Right atrium auricular region (tissue), 2 donors: ENCODE data around the gene PLXNA2. TPM values are rescaled to one million over a fixed set of nuclear protein-coding genes. Genes with fewer than 3 reads are reported as not detected.

Experiments
- DNase-seq: peaks from one replicate; pipeline ENCODE4 v3.0.0-alpha.2; 2019; ENCODE audit warnings: low spot score
- H3K27ac ChIP-seq, 2 donors: fragments of 200-600 bp; sonication (generic); 1 replicate in 1 of 2; 2 replicates in 1 of 2; pipeline ENCODE4 v1.5.1; 2016 to 2019
- H3K27me3 ChIP-seq, 2 donors: fragments of 200-600 bp; sonication (generic); one replicate each; pipeline versions ENCODE4 v1.5.1 to v1.6.0; 2017 to 2019
- H3K36me3 ChIP-seq: fragments of 200-600 bp; sonication (generic); one replicate; pipeline ENCODE4 v1.5.1; 2016
- H3K4me1 ChIP-seq, 2 donors: fragments of 200-600 bp; sonication (generic); one replicate each; pipeline versions ENCODE4 v1.5.1 to v1.6.0; 2017 to 2019
- H3K4me3 ChIP-seq, 2 donors: fragments of 200-600 bp; sonication (generic); 1 replicate in 1 of 2; 2 replicates in 1 of 2; pipeline ENCODE4 v1.5.1; 2017 to 2019; ENCODE audit warnings: mild to moderate bottlenecking in 1 of 2, moderate library complexity in 1 of 2
- H3K9me3 ChIP-seq, 2 donors: fragments of 200-600 bp; sonication (generic); one replicate each; pipeline ENCODE4 v1.5.1; 2019
- CTCF ChIP-seq, 2 donors: fragments of 200-600 bp; sonication (generic); IDR thresholded peaks; one replicate each; pipeline ENCODE4 v1.5.1; 2019; ENCODE audit warnings: antibody characterized with exemption in 2 of 2
- total RNA-seq, 2 donors: library from RNA; depleted of rRNA; stranded (reverse); fragments of >200 nt; gene quantifications; one replicate each; pipeline ENCODE4 v1.1.0, GENCODE V29; 2016

PLXNA2 gene
- total RNA-seq, 2 donors from 2014 or later: 10.8 to 23.8 TPM

GRCh38 chr1:208159555-208160258, 84.5 kb downstream of the PLXNA2 start:
- Histone ChIP-seq H3K36me3 (no peaks in the 10 kb centered on the region), H3K4me1 (peaks cover 0 to 84% of the 10 kb centered on the region in 2 donors), H3K27me3 (no peaks in the 10 kb centered on the region), H3K27ac (peak overlapping the region in 1 of 2 donors; percentile 5), H3K9me3 (no peaks in the 10 kb centered on the region), H3K4me3 (no peak overlapping the region)
- TF ChIP-seq CTCF (IDR thresholded peaks at IDR 0.05): no peak
- DNase-seq: peak; percentile 66

GRCh38 chr1:208158640-208159554, 85.3 kb downstream of the PLXNA2 start:
- H3K27ac ChIP-seq: peak overlapping the region in 1 of 2 donors; percentile 41
- no peaks in the 10 kb centered on the region for H3K36me3 ChIP-seq
- no peak overlapping the region for H3K4me3 ChIP-seq
- H3K9me3 ChIP-seq: no peaks in the 10 kb centered on the region
- H3K4me1 ChIP-seq: peaks cover 0 to 84% of the 10 kb centered on the region in 2 donors
- TF ChIP-seq CTCF (IDR thresholded peaks at IDR 0.05): no peak
- H3K27me3 ChIP-seq: no peaks in the 10 kb centered on the region
- no peak for DNase-seq

GRCh38 chr1:208157769-208158168, 86.4 kb downstream of the PLXNA2 start:
- no peaks in the 10 kb centered on the region for H3K36me3 ChIP-seq
- H3K9me3 ChIP-seq: no peaks in the 10 kb centered on the region
- DNase-seq: peak; percentile 66
- H3K4me1 ChIP-seq: peaks cover 0 to 77% of the 10 kb centered on the region in 2 donors
- no peak for TF ChIP-seq CTCF (IDR thresholded peaks at IDR 0.05)
- no peaks in the 10 kb centered on the region for H3K27me3 ChIP-seq
- H3K4me3 ChIP-seq: no peak overlapping the region
- H3K27ac ChIP-seq: no peak overlapping the region

- DNase-seq: no peak
- peaks cover 0 to 66% of the 10 kb centered on the region in 2 donors for H3K4me1 ChIP-seq
- H3K27ac ChIP-seq: no peak overlapping the region
- no peaks in the 10 kb centered on the region for H3K36me3 ChIP-seq
- H3K4me3 ChIP-seq: no peak overlapping the region
- no peak for TF ChIP-seq CTCF (IDR thresholded peaks at IDR 0.05)
- H3K9me3 ChIP-seq: no peaks in the 10 kb centered on the region
- no peaks in the 10 kb centered on the region for H3K27me3 ChIP-seq
These were observed 87.4 kb downstream of the PLXNA2 start for GRCh38 chr1:208156741-208157140.

GRCh38 chr1:208156310-208156709, 87.9 kb downstream of the PLXNA2 start:
- Histone ChIP-seq H3K4me3 (no peak overlapping the region), H3K9me3 (no peaks in the 10 kb centered on the region), H3K36me3 (no peaks in the 10 kb centered on the region), H3K27ac (no peak overlapping the region), H3K27me3 (no peaks in the 10 kb centered on the region), H3K4me1 (peaks cover 0 to 64% of the 10 kb centered on the region in 2 donors)
- no peak for TF ChIP-seq CTCF (IDR thresholded peaks at IDR 0.05)
- DNase-seq: no peak
